Colonic mucosa (tissue), 4 donors: ENCODE data around the gene CHRNB4. TPM values are rescaled to one million over a fixed set of nuclear protein-coding genes. Genes with fewer than 3 reads are reported as not detected.

ENCODE experiments used
- DNase-seq: peaks from one replicate; pipeline ENCODE4 v3.0.0-alpha.2; 2020
- H3K27ac ChIP-seq: fragments of 200-600 bp; one replicate; pipeline ENCODE4 v1.8.0; 2021
- H3K27me3 ChIP-seq: fragments of 200-600 bp; one replicate; pipeline ENCODE4 v1.8.0; 2021
- H3K36me3 ChIP-seq: fragments of 200-600 bp; one replicate; pipeline ENCODE4 v1.8.0; 2021
- H3K4me1 ChIP-seq: fragments of 200-600 bp; one replicate; pipeline ENCODE4 v1.8.0; 2021; ENCODE audit warnings: mild to moderate bottlenecking
- H3K4me3 ChIP-seq: fragments of 200-600 bp; one replicate; pipeline ENCODE4 v1.8.0; 2021
- H3K9ac ChIP-seq, 2 donors: one replicate each; pipeline ENCODE4 v1.7.0; 2013; ENCODE audit warnings: control low read depth in 2 of 2, low read depth in 2 of 2, low read length in 2 of 2
- H3K9me3 ChIP-seq: fragments of 200-600 bp; one replicate; pipeline ENCODE4 v1.8.0; 2021
- CTCF ChIP-seq: fragments of 200-600 bp; IDR thresholded peaks from one replicate; pipeline ENCODE4 v1.8.0; 2022; ENCODE audit warnings: antibody characterized with exemption, mild to moderate bottlenecking
- intact Hi-C: fragments of 100-400 bp; cut with DNase I; formaldehyde crosslinking; loops from one replicate; pipeline ENCODE4 v1.14.1; 2022
- total RNA-seq, 2 donors: library from RNA; stranded (reverse); fragmentation: NEBNext Ultra II Directional in 1 of 2; extraction: Animal tissue kit (Norgen Biotek cat#: 25700) in 1 of 2; gene quantifications; one replicate each; pipeline ENCODE4 v1.2.1, GENCODE V29; 2021
- donor health status: healthy.
- donor health status: DM: no; HTN: no; CAD: no.
- donor health status: DM: no; HTN: no; CAD: no.

The CHRNB4 gene
- total RNA-seq, 2 donors from 2014 or later: 0.24 TPM; not detected in 1

- TF ChIP-seq CTCF: no peak
- intact Hi-C loops: no loop called here
- no peak for DNase-seq
- Histone ChIP-seq H3K36me3 (no peaks in the 10 kb centered on the region), H3K27me3 (no peaks in the 10 kb centered on the region), H3K4me1 (no peaks in the 10 kb centered on the region), H3K9me3 (no peaks in the 10 kb centered on the region), H3K4me3 (no peak overlapping the region), H3K27ac (no peak overlapping the region), H3K9ac (no peak overlapping the region)
These were observed 35.8 kb downstream of the CHRNB4 start for GRCh38 chr15:78605201-78605600.

GRCh38 chr15:78604420-78604819 lies 36.6 kb downstream of the CHRNB4 start:
- DNase-seq: no peak
- Histone ChIP-seq H3K36me3 (no peaks in the 10 kb centered on the region), H3K27me3 (no peaks in the 10 kb centered on the region), H3K27ac (no peak overlapping the region), H3K9ac (no peak overlapping the region), H3K9me3 (no peaks in the 10 kb centered on the region), H3K4me3 (no peak overlapping the region), H3K4me1 (no peaks in the 10 kb centered on the region)
- intact Hi-C loops: no loop called here
- no peak for TF ChIP-seq CTCF

- DNase-seq: no peak
- Histone ChIP-seq H3K27ac (no peak overlapping the region), H3K27me3 (no peaks in the 10 kb centered on the region), H3K4me1 (no peaks in the 10 kb centered on the region), H3K9me3 (no peaks in the 10 kb centered on the region), H3K9ac (no peak overlapping the region), H3K36me3 (no peaks in the 10 kb centered on the region), H3K4me3 (no peak overlapping the region)
- intact Hi-C loops: no loop called here
- TF ChIP-seq CTCF: no peak
These were observed 37.5 kb downstream of the CHRNB4 start for GRCh38 chr15:78603467-78603866.

GRCh38 chr15:78599189-78599588 lies 41.8 kb downstream of the CHRNB4 start:
- Histone ChIP-seq H3K36me3 (no peaks in the 10 kb centered on the region), H3K9me3 (no peaks in the 10 kb centered on the region), H3K9ac (no peak overlapping the region), H3K4me1 (no peaks in the 10 kb centered on the region), H3K4me3 (no peak overlapping the region), H3K27ac (no peak overlapping the region), H3K27me3 (no peaks in the 10 kb centered on the region)
- intact Hi-C loops: no loop called here
- TF ChIP-seq CTCF: no peak
- no peak for DNase-seq

- no peaks in the 10 kb centered on the region for H3K36me3 ChIP-seq
- intact Hi-C loops: no loop called here
- H3K4me1 ChIP-seq: no peaks in the 10 kb centered on the region
- no peaks in the 10 kb centered on the region for H3K9me3 ChIP-seq
- H3K4me3 ChIP-seq: no peak overlapping the region
- no peak overlapping the region for H3K9ac ChIP-seq
- H3K27ac ChIP-seq: no peak overlapping the region
- no peaks in the 10 kb centered on the region for H3K27me3 ChIP-seq
- no peak for DNase-seq
- no peak for TF ChIP-seq CTCF
These were observed 42.7 kb downstream of the CHRNB4 start for GRCh38 chr15:78598348-78598747.

- DNase-seq: no peak
- no peak for TF ChIP-seq CTCF
- H3K9me3 ChIP-seq: no peaks in the 10 kb centered on the region
- H3K27me3 ChIP-seq: no peaks in the 10 kb centered on the region
- H3K27ac ChIP-seq: no peak overlapping the region
- H3K9ac ChIP-seq: no peak overlapping the region
- H3K4me1 ChIP-seq: no peaks in the 10 kb centered on the region
- no peaks in the 10 kb centered on the region for H3K36me3 ChIP-seq
- intact Hi-C loops: no loop called here
- no peak overlapping the region for H3K4me3 ChIP-seq
These were observed 43.4 kb downstream of the CHRNB4 start for GRCh38 chr15:78597583-78597982.
